NCI-H748 treated with DMSO at 0.1 percent for 48 hours (cell line): Measurements from ENCODE around the gene KRTAP9-4.
"Not testable (repeated sequence)": the region's sequence is repeated elsewhere in the genome, so short reads cannot be mapped to it uniquely, and the experiment has no call there.

Experiments used
- DNase-seq: peaks from one replicate; lab custom pipeline; 2025; lab: John Stamatoyannopoulos, UW

The KRTAP9-4 gene, protein sequence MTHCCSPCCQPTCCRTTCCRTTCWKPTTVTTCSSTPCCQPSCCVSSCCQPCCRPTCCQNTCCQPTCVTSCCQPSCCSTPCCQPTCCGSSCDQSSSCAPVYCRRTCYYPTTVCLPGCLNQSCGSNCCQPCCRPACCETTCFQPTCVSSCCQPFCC

DNA sequence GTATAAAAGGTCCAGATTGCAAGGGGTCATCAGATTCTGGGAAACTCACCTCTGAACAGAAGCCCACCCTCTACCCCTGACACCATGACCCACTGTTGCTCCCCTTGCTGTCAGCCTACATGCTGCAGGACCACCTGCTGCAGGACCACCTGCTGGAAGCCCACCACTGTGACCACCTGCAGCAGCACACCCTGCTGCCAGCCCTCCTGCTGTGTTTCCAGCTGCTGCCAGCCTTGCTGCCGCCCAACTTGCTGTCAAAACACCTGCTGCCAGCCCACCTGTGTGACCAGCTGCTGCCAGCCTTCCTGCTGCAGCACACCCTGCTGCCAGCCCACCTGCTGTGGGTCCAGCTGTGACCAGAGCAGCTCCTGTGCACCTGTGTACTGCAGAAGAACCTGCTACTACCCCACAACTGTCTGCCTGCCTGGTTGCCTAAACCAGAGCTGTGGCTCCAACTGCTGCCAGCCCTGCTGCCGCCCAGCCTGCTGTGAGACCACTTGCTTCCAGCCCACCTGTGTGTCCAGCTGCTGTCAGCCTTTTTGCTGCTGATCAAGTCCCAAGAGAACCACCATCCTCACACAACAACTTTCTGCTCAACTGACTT is at the start of gene KRTAP9-4:
Gene KRTAP9-4, plus strand, starts transcription at position 51 of the 604 bp plus-strand sequence. Its CDS starts 34 bp downstream, at position 85.
- DNase-seq = not testable (repeated sequence)

DNA sequence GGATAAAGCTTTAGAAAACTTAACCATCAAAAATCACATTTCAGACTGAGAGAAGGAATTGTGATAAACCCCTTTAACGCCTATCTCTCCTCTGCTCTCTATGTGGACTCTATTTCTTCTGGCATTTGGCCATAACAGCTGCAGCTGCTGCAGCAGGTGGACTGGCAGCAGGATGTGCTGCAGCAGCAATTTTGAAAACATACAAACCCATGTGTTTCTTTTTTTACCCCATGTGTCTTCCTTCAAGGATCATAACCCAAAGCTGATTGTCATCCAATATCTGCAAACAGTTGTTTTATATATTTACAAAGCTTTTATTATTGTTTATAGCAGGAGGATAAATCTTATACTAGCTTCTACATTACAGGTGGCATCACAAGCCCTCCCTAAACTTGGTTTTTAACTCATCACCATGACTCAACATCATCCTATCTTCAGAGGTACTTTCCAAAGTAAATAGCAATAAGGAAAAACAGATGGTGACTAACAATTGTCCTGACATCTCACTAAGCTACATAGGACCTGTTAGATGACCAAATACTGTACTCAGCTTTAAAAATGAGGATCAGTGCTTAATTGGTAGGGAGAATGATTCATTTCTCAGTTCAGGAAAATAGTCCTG is 37.5 kb upstream of the KRTAP9-4 start:
- DNase-seq = peak; percentile 82

DNA sequence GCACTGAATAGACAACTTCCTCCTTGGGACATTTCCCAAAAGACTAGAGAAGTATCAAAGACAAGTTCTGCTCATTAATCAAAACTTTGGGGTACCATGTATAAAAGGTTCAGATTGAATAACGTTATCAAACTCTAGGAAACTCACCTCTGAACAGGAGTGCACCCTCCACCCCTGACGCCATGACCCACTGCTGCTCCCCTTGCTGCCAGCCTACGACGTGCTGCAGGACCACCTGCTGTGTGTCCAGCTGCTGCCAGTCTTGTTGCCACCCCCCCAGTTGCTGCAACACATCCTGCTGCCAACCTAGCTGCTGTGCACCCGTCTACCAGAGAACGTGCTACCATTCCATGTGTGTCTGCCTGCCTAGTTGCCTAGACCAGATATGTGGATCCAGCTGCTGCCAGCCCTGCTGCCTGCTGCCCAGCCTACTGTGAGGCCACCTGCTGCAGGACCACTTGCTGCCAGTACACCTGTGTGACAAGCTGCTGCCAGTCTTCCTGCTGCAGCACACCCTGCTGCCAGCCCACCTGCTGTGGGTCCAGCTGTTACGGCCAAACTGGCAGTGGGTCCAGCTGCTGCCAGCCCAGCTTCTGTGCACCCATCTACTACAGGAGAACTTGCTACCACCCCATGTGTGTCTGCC is 36.8 kb upstream of the KRTAP9-4 start:
- peak; percentile 70 for DNase-seq

DNA sequence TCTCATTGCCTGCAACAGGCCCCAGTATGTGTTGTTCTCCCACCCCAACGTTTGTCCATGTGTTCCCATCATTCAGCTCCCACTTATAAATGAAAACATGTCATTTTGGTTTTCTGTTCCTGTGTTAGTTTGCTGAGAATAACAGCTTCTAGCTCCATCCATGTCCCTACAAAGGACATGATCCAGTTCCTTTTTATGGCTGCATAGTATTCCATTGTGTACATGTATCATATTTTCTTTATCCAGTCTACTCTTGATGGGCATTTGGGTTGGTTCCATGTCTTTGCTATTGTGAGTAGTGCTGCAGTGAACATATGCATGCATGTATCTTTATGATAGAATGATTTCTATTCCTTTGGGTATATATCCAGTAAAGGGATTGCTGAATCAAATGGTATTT is 33.8 kb upstream of the KRTAP9-4 start:
- no peak for DNase-seq

DNA sequence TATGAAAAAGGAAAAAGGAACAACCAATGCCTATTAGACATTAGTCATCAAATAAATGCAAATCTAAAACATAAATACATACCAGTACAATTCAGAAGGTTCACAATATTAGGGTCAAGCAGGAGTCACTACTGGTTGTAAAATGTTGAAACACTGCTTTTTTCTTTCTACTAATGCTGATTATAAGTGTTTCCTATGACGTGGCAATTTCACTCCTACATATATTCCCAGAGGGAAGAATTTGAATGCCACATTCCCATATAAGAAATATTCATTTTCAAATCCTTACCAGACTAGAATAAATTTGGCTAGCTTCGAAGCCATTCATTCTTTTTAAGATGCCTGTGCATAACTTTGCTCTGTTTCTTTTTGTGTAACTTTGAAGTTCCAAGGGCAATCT is 25.7 kb upstream of the KRTAP9-4 start:
- DNase-seq = no peak

DNA sequence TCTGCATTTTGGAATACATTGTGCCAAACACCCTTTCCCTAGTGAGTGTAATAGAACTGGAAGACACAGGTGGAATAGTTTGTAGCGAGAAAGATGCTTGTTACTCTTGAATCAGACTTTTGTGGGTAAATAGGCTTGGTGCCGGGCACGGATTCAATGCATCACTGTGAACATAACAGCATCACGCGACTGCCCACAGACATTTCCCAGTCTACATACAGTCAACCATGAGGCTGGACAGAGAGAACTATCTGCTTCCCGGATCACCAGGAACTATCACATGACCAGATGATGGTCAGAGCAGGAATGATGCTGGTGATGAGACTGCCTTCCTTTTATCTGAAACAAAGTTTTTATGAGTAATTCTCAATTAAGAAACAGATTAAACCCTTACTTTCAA is 23.4 kb upstream of the KRTAP9-4 start:
- no peak for DNase-seq

DNA sequence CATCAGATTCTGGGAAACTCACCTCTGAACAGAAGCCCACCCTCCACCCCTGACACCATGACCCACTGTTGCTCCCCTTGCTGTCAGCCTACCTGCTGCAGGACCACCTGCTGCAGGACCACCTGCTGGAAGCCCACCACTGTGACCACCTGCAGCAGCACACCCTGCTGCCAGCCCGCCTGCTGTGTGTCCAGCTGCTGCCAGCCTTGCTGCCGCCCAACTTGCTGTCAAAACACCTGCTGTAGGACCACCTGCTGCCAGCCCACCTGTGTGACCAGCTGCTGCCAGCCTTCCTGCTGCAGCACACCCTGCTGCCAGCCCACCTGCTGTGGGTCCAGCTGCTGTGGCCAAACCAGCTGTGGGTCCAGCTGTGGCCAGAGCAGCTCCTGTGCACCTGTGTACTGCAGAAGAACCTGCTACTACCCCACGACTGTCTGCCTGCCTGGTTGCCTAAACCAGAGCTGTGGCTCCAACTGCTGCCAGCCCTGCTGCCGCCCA is 22.8 kb upstream of the KRTAP9-4 start, which contains the start of gene KRTAP9-2:
Gene KRTAP9-2, plus strand, starts transcription at position 51 of the 498 bp plus-strand sequence. Its CDS starts 7 bp downstream, at position 58.
- DNase-seq = not testable (repeated sequence)

DNA sequence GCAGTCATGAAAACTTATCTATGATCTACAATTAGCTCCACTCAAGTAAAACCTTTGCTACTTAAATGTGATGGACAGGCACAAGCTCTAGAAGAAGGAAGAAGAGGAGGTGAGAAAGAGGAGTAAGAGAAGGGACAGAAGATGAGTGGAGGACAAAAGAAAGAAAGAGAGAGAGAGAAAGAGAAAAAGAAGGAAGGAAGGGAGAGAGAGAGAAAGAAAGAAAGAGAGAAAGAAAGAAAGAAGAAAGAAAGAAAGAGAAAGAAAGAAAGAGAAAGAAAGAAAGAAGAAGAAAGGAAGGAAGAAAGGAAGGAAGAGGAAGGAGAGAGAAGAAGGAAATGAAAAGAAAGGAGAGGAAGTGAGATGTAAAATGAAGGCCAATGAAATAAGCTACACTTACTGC is 19.4 kb upstream of the KRTAP9-4 start:
- DNase-seq = no peak

DNA sequence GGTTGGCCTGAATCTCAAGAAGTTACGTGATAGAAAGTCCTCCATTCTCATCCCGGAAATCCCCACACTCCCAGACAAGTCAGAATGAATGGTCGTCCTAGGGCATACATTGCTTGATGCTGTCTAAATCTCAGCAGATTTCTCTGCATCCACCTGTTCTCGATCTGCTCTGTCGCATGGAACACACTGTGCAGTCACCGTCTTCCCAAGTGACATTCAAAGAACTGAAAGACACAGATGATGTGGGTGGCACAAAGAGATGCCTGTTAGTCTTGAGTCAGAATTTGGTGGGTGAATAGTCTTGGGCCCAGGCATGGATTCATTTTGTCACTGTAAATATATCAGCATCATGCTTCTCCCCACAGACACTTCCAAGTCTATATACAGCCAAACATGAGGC is 17.8 kb upstream of the KRTAP9-4 start:
- no peak for DNase-seq

DNA sequence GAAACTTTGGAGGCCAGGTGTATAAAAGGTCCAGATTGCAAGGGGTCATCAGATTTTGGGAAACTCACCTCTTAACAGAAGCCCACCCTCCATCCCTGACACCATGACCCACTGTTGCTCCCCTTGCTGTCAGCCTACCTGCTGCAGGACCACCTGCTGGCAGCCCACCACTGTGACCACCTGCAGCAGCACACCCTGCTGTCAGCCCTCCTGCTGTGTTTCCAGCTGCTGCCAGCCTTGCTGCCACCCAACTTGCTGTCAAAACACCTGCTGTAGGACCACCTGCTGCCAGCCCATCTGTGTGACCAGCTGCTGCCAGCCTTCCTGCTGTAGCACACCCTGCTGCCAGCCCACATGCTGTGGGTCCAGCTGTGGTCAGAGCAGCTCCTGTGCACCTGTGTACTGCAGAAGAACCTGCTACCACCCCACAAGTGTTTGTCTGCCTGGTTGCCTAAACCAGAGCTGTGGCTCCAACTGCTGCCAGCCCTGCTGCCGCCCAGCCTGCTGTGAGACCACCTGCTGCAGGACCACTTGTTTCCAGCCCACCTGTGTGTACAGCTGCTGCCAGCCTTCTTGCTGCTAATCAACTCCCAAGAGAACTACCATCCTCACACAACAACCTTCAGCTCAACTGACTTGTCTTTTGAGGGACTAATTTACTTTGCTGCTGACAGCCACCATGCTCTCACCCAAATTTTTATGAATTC is 16.9 kb upstream of the KRTAP9-4 start, which contains the start of gene KRTAP9-3:
Gene KRTAP9-3, plus strand, starts transcription at position 51 of the 707 bp plus-strand sequence. Its CDS starts 53 bp downstream, at position 104.
- DNase-seq = not testable (repeated sequence)

DNA sequence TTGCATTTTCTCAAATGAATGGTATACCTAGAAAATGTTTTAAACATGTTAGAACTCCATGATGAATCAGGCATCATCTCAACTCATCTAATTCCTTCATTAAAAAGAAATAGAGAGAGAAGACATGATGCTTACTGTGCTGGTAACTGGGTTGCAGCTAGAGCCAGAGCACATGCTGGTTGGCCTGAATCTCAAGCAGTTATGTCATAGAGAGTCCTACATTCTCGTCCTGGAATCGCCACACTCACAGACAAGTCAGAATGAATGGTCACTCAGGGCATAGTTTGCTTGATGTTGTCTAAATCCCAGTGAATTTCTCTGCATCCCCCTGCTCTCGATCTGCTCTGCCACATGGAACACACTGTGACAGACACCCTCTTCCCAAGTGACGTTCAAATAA is 12.4 kb upstream of the KRTAP9-4 start:
- DNase-seq = not testable (repeated sequence)

DNA sequence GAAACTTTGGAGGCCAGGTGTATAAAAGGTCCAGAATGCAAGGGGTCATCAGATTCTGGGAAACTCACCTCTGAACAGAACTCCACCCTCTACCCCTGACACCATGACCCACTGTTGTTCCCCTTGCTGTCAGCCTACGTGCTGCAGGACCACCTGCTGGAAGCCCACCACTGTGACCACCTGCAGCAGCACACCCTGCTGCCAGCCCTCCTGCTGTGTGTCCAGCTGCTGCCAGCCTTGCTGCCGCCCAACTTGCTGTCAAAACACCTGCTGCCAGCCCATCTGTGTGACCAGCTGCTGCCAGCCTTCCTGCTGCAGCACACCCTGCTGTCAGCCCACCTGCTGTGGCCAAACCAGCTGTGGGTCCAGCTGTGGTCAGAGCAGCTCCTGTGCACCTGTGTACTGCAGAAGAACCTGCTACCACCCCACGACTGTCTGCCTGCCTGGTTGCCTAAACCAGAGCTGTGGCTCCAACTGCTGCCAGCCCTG is 11.5 kb upstream of the KRTAP9-4 start, which contains the start of gene KRTAP9-8:
Gene KRTAP9-8, plus strand, starts transcription at position 51 of the 489 bp plus-strand sequence. Its CDS starts 53 bp downstream, at position 104.
- not testable (repeated sequence) for DNase-seq

DNA sequence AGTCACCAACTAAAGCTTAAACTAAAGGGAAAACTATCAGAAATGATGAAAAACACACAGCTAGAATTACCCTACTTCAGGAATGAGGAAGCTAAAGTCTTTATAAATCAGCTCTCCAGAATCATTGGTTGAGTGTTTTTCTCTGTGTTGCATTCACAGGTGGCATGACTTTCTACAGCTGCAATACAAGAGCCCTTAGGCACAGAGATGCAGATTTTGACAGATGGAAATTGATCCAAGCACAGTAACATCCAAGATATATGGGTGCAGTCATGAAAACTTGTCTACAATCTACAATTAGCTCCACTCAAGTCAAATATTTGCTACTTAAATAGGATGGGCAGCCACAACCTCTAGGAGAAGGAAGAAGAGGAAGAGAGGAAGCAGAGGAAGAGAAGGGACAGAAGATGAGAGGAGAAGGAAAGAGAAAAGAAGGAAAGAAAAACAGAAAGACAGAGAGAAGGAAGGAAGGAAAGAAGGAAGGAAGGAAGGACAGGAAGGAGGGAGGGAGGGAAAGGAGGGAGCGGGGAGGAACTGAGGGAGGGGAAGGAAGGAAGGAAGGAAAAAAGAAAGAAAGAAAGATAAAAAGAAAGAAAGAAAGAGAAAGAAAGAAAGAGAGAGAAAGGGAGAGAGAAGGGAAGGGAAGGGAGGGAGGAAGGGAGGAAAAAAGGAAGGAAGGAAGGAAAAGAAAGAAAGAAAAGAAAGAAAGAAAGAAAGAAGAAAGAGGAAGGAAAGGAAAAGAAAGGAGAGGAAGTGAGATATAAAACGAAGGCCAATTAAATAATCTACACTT is 2.3 kb upstream of the KRTAP9-4 start:
- DNase-seq = not testable (repeated sequence)

DNA sequence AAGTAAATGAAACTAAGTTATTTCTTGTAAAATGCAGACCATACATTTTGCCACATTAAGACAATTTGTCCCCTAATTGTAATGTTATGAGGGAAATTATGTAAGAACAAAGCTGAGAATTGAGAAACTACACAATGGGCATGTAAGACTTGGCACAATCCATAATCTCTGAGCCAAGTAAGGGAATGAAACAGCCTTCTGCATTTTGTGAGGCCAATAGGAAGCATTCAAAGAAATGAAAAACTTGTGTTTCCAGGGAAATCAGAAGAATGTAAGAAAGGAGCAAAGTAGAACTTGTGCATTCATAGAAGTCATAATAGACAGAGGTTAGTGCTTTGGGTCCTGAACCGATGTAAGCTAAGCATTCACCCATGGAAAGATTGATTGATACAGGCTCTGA is 1.8 kb downstream of the KRTAP9-4 start:
- no peak for DNase-seq

DNA sequence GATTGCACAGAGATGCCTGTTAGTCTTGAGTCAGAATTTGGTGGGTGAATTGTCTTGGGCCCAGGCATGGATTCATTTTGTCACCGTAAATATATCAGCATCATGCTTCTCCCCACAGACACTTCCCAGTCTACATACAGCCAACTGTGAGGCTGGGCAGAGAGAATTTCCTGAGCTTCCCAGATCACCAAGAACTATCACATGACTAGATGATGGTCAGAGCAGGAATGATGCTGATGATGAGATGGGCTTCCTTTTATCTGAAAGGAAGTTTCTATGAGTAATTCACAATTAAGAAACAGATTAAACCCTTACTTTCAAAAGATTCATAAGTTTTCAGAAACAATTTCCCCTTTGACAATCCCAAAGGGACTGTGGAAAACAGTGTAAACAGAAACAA is 5.4 kb downstream of the KRTAP9-4 start:
- no peak for DNase-seq

DNA sequence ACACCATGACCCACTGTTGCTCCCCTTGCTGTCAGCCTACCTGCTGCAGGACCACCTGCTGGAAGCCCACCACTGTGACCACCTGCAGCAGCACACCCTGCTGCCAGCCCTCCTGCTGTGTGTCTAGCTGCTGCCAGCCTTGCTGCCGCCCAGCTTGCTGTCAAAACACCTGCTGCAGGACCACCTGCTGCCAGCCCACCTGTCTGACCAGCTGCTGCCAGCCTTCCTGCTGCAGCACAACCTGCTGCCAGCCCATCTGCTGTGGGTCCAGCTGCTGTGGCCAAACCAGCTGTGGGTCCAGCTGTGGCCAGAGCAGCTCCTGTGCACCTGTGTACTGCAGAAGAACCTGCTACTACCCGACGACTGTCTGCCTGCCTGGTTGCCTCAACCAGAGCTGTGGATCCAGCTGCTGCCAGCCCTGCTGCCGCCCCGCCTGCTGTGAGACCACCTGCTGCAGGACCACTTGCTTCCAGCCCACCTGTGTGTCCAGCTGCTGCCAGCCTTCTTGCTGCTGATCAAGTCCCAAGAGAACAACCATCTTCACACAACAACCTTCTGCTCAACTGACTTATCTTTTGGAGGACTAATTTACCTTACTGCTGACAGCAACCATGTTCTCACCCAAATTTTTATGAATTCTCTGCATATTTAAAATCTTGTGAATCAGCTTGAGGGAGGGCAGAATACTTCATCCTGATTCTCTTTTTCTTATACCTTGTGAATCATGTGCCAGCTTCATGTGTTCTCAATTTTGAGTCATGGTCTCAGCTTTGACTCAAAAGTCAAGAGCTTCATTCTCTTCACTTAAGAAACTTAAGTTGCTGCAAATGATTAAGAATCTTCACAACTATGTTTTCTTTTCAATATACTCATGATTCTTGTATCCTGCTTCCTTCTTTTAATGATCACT is 6.1 kb downstream of the KRTAP9-4 start, which contains the start of gene KRTAP9-9:
Gene KRTAP9-9, plus strand, starts transcription at position 4 of the 910 bp plus-strand sequence.
- not testable (repeated sequence) for DNase-seq

DNA sequence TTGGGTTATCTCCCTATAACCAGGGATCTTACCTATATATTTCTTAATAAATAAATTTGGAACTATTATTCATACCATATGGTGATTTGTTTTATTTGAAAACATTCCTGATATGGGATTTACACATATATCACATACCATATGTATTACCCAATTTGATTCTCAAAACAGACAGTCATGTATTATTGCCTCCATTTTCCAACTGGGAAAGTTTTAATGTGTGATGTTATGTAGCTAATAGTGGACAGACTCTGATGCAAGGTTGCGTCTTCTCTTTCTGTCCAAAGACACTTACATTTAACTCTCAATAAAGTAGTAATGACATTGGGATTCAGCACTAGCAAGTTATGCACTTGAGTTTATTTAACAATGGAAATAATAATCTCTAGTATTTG is 6.8 kb downstream of the KRTAP9-4 start:
- no peak for DNase-seq

DNA sequence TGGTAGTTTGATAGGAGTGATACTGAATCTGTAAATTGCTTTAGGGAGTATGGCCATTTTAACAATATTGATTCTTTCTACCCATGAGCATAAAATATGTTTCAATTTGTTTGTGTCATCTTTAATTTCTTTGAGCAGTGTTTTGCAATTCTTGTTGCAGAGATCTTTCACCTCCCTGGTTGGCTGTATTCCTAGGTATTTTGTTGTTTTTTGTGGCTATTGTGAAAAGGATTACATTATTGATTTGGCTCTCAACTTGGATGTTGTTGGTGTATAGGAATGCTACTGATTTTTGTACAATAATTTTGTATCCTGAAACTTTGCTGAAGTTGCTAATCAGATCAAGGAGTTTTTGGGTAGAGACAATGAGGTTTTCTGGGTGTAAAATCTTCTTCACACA is 8.9 kb downstream of the KRTAP9-4 start:
- DNase-seq = no peak

DNA sequence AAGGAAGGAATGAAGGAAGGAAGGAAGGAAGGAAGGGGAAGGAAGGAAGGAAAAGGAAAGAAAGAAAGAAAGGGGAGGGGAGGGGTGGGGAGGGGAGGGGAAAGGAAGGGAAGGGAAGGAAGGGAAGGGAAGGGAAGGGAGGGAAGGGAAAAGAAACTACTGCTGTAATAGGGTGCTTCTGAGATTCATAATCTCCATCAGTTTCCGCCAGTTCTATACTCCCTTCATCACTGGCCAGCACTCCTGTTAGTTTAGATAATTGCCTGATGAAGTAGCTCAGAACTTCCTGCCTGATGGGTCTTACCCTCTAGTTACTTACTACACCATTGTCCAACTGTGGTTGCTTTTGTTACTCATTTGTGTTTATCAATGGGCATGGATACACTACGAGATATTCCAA is 13.7 kb downstream of the KRTAP9-4 start:
- no peak for DNase-seq

DNA sequence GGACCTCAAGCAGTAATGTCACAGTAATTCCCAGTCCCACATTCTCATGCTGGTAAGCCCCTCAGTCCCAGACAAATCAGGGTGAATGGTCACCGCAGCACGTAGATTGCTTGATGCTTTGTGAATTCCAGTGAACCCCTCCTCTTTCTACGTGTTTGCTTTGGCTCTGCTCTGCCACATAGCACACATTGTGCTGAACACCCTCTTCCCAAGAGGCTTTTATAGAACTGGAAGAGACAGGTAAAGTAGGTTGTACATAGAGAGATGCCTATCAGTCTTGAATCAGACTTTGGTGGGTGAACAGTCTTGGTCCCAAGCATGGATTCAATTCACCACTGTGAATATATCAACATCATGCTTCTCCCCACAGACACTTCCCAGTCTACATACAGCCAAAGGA is 15.1 kb downstream of the KRTAP9-4 start:
- no peak for DNase-seq
